SK-N-SH (cell line): ENCODE data around the gene PDHX.

ENCODE experiments used
- CTCF ChIP-seq: fragments of 200-600 bp; sonication (generic); IDR thresholded peaks from 2 replicates; pipeline ENCODE4 v1.6.1; 2017; ENCODE audit warnings: antibody characterized with exemption, mild to moderate bottlenecking, moderate library complexity
- EP300 ChIP-seq, 2 experiments: IDR thresholded peaks; 2 replicates each; pipeline versions ENCODE4 v1.4.0 to v1.6.1; 2012; ENCODE audit warnings: borderline replicate concordance in 1 of 2, low read depth in 1 of 2, low read length in 1 of 2
- MAX ChIP-seq: IDR thresholded peaks from 2 replicates; pipeline ENCODE4 v1.4.0; 2012; ENCODE audit warnings: low read depth
- MEF2A ChIP-seq: IDR thresholded peaks from 2 replicates; pipeline ENCODE4 v1.4.0; 2012; ENCODE audit warnings: low read depth, borderline replicate concordance

GRCh38 chr11:34957206-34957605, 40.8 kb downstream of the PDHX start:
- TF ChIP-seq CTCF (no peak), EP300 (IDR thresholded peaks at IDR 0.05; ENCODE audit: borderline replicate concordance in 1 of 2, low read depth in 1 of 2, low read length in 1 of 2) (no peak), MEF2A (no peak), MAX (no peak)
